Neuronal stem cell (in vitro differentiated cells): ENCODE measurements around the gene PHLDB1.

Experiments
- DNase-seq: peaks from one replicate; pipeline ENCODE4 v3.0.0-alpha.2; 2013; ENCODE audit warnings: low spot score
- H2AFZ ChIP-seq: one replicate; pipeline ENCODE4 v1.6.1; 2013; ENCODE audit warnings: mild to moderate bottlenecking, low read length, inconsistent platforms
- H2AK5ac ChIP-seq: 2 replicates; pipeline ENCODE4 v1.6.1; 2013; ENCODE audit warnings: low read depth, mild to moderate bottlenecking, inconsistent platforms, low read length, moderate library complexity, mixed read lengths
- H2BK120ac ChIP-seq: 2 replicates; pipeline ENCODE4 v1.6.1; 2013; ENCODE audit warnings: low read depth, mild to moderate bottlenecking, inconsistent platforms, low read length, moderate library complexity, mixed read lengths
- H2BK12ac ChIP-seq: one replicate; pipeline ENCODE4 v1.6.1; 2013; ENCODE audit warnings: low read length, inconsistent platforms
- H2BK15ac ChIP-seq: 2 replicates; pipeline ENCODE4 v1.6.1; 2013; ENCODE audit warnings: mild to moderate bottlenecking, low read length, inconsistent platforms, mixed read lengths
- H2BK5ac ChIP-seq: one replicate; pipeline ENCODE4 v1.6.1; 2013; ENCODE audit warnings: inconsistent platforms, mild to moderate bottlenecking, low read length, moderate library complexity
- H3K14ac ChIP-seq: one replicate; pipeline ENCODE4 v1.6.1; 2013; ENCODE audit warnings: low read length, inconsistent platforms
- H3K18ac ChIP-seq: 2 replicates; pipeline ENCODE4 v1.6.1; 2013; ENCODE audit warnings: low read length, inconsistent platforms
- H3K23ac ChIP-seq: 2 replicates; pipeline ENCODE4 v1.6.1; 2013; ENCODE audit warnings: low read depth, mild to moderate bottlenecking, mixed read lengths, low read length, inconsistent platforms; ENCODE audit not compliant: poor library complexity
- H3K27ac ChIP-seq: replicated peaks from 3 replicates; pipeline ENCODE4 v1.5.1; 2013; ENCODE audit warnings: low read length, inconsistent platforms
- H3K27me3 ChIP-seq, 3 experiments: 2 replicates each; pipeline ENCODE4 v1.6.1; 2013; ENCODE audit warnings: low read length in 3 of 3, mild to moderate bottlenecking in 2 of 3, inconsistent platforms in 1 of 3, low read depth in 1 of 3, mixed read lengths in 1 of 3, moderate library complexity in 1 of 3; ENCODE audit not compliant: control insufficient read depth in 3 of 3, insufficient read depth in 3 of 3
- H3K36me3 ChIP-seq, 2 donors: replicated peaks in 1 of 2; 2 replicates each; pipeline ENCODE4 v1.6.1; 2013; ENCODE audit warnings: low read length in 2 of 2; ENCODE audit not compliant: control insufficient read depth in 2 of 2, insufficient read depth in 2 of 2
- H3K4ac ChIP-seq: 2 replicates; pipeline ENCODE4 v1.6.1; 2013; ENCODE audit warnings: inconsistent platforms, mild to moderate bottlenecking, low read length, moderate library complexity
- H3K4me1 ChIP-seq, 2 donors: 1 replicate in 1 of 2; 2 replicates in 1 of 2; pipeline ENCODE4 v1.6.1; 2013; ENCODE audit warnings: low read length in 2 of 2, low read depth in 1 of 2; ENCODE audit not compliant: control insufficient read depth in 2 of 2, insufficient read depth in 1 of 2
- H3K4me2 ChIP-seq: one replicate; pipeline ENCODE4 v1.6.1; 2013; ENCODE audit warnings: mild to moderate bottlenecking, low read length, inconsistent platforms; ENCODE audit not compliant: insufficient read depth, poor library complexity, severe bottlenecking
- H3K4me3 ChIP-seq, 2 donors: 2 replicates each; pipeline ENCODE4 v1.5.1; 2013; ENCODE audit warnings: low read length in 2 of 2, mild to moderate bottlenecking in 2 of 2, inconsistent platforms in 1 of 2, moderate library complexity in 1 of 2
- H3K79me1 ChIP-seq: one replicate; pipeline ENCODE4 v1.6.1; 2013; ENCODE audit warnings: low read depth, mild to moderate bottlenecking, inconsistent platforms, low read length, moderate library complexity
- H3K9ac ChIP-seq: one replicate; pipeline ENCODE4 v1.6.1; 2013; ENCODE audit warnings: mild to moderate bottlenecking, low read depth, low read length, inconsistent platforms; ENCODE audit not compliant: poor library complexity
- H3K9me3 ChIP-seq, 2 donors: replicated peaks in 1 of 2; 2 replicates each; pipeline versions ENCODE3 to v1.6.1; 2013; ENCODE audit warnings: low read length in 2 of 2, mild to moderate bottlenecking in 2 of 2, inconsistent platforms in 1 of 2, low read depth in 1 of 2, mixed read lengths in 1 of 2, moderate library complexity in 1 of 2; ENCODE audit not compliant: control insufficient read depth in 2 of 2, insufficient read depth in 1 of 2
- H4K8ac ChIP-seq: one replicate; pipeline ENCODE4 v1.6.1; 2013; ENCODE audit warnings: low read depth, mild to moderate bottlenecking, inconsistent platforms, low read length, moderate library complexity
- H4K91ac ChIP-seq: one replicate; pipeline ENCODE4 v1.6.1; 2013; ENCODE audit warnings: low read length, low read depth, mild to moderate bottlenecking, inconsistent platforms; ENCODE audit not compliant: poor library complexity
- WGBS, 2 donors: extraction: QIAGEN DNeasy Blood & Tissue Kit; methylation state at CpG; one replicate each; pipeline ENCODE4 v1.1.7; 2013; ENCODE audit warnings: missing lambda C conversion rate in 2 of 2, mixed read lengths in 1 of 2; ENCODE audit not compliant: insufficient read length in 2 of 2, insufficient replicate concordance in 1 of 2; ENCODE audit errors: extremely low coverage in 2 of 2; 5-methylcytosine and 5-hydroxymethylcytosine counted together

PHLDB1 gene

GRCh38 chr11:118618115-118618990, 10.9 kb downstream of the PHLDB1 start:
- H2BK120ac ChIP-seq: no peak overlapping the region
- H3K4ac ChIP-seq: no peak overlapping the region
- H3K4me2 ChIP-seq: no peak overlapping the region
- WGBS, 2 donors: no CpG with 5 or more reads among the region's 11 CpGs
- peaks cover 72 to 73% of the 10 kb centered on the region in 2 donors for H3K4me1 ChIP-seq
- H3K14ac ChIP-seq: peak overlapping the region; percentile 50
- H4K91ac ChIP-seq: peak overlapping the region; percentile 49
- H3K27me3 ChIP-seq: no peaks in the 10 kb centered on the region
- peak overlapping the region in 1 of 2 donors; percentile 35 for H3K4me3 ChIP-seq
- H2AK5ac ChIP-seq: peak overlapping the region; percentile 60
- peak overlapping the region; percentile 63 for H2BK12ac ChIP-seq
- DNase-seq: no peak
- H3K23ac ChIP-seq: no peak overlapping the region
- no peak overlapping the region for H4K8ac ChIP-seq
- peak overlapping the region; percentile 69 for H2AFZ ChIP-seq
- peak overlapping the region; percentile 49 for H2BK15ac ChIP-seq
- peak overlapping the region; percentile 14 for H3K9ac ChIP-seq
- H3K79me1 ChIP-seq: peaks cover 5% of the 10 kb centered on the region
- peak overlapping the region; percentile 70 for H3K27ac ChIP-seq
- peak overlapping the region; percentile 78 for H3K18ac ChIP-seq
- peaks cover 0 to 5% of the 10 kb centered on the region in 2 donors for H3K36me3 ChIP-seq
- no peaks in the 10 kb centered on the region for H3K9me3 ChIP-seq
- H2BK5ac ChIP-seq: peak overlapping the region; percentile 50

- Histone ChIP-seq H3K36me3 (peaks cover 0 to 9% of the 10 kb centered on the region in 2 donors), H2BK12ac (peak overlapping the region; percentile 63), H3K4me1 (peaks cover 68 to 73% of the 10 kb centered on the region in 2 donors), H3K79me1 (peaks cover 5% of the 10 kb centered on the region), H3K23ac (no peak overlapping the region), H2AFZ (peak overlapping the region; percentile 51), H3K27me3 (no peaks in the 10 kb centered on the region), H3K4me2 (no peak overlapping the region), H2BK15ac (peak overlapping the region; percentile 49), H3K27ac (peak overlapping the region; percentile 70), H4K8ac (no peak overlapping the region), H3K18ac (peak overlapping the region; percentile 60), H2AK5ac (peak overlapping the region; percentile 60), H3K14ac (peak overlapping the region; percentile 50), H3K9ac (peak overlapping the region; percentile 14), H2BK120ac (no peak overlapping the region), H3K4me3 (peak overlapping the region in 1 of 2 donors; percentile 35), H2BK5ac (peak overlapping the region; percentile 50), H4K91ac (peak overlapping the region; percentile 49), H3K4ac (no peak overlapping the region), H3K9me3 (no peaks in the 10 kb centered on the region)
- DNase-seq: no peak
- no CpG with 5 or more reads among the region's 4 CpGs for WGBS, 2 donors
These were observed 11.6 kb downstream of the PHLDB1 start for GRCh38 chr11:118618991-118619375.

GRCh38 chr11:118619444-118620197, 12.2 kb downstream of the PHLDB1 start:
- Histone ChIP-seq H2BK120ac (no peak overlapping the region), H3K9me3 (no peaks in the 10 kb centered on the region), H2AK5ac (no peak overlapping the region), H3K27me3 (no peaks in the 10 kb centered on the region), H2BK15ac (no peak overlapping the region), H2BK12ac (no peak overlapping the region), H3K79me1 (peaks cover 5% of the 10 kb centered on the region), H3K4ac (no peak overlapping the region), H2AFZ (peak overlapping the region; percentile 51), H3K4me1 (peaks cover 63 to 71% of the 10 kb centered on the region in 2 donors), H4K8ac (no peak overlapping the region), H4K91ac (no peak overlapping the region), H3K23ac (no peak overlapping the region), H3K18ac (no peak overlapping the region), H3K4me2 (no peak overlapping the region), H2BK5ac (no peak overlapping the region), H3K4me3 (peak overlapping the region in 1 of 2 donors; percentile 6), H3K36me3 (peaks cover 2 to 15% of the 10 kb centered on the region in 2 donors), H3K27ac (peak overlapping the region; percentile 70), H3K9ac (no peak overlapping the region), H3K14ac (no peak overlapping the region)
- no CpG with 5 or more reads among the region's 6 CpGs for WGBS, 2 donors
- DNase-seq: no peak
